Panc1 (cell line): ENCODE data around the gene NT5DC2.

ENCODE experiments used
- CTCF ChIP-seq: fragments of 450-650 bp; IDR thresholded peaks from 2 replicates; pipeline ENCODE4 v1.5.1; 2017; ENCODE audit warnings: mild to moderate bottlenecking
- TF ChIP-seq, protein P1 (sequence below), 2 experiments: IDR thresholded peaks; 2 replicates each; pipeline ENCODE4 v1.6.1; 2011 to 2012; ENCODE audit warnings: low read depth in 2 of 2, control low read depth in 1 of 2, low read length in 1 of 2, mild to moderate bottlenecking in 1 of 2, moderate library complexity in 1 of 2; ENCODE audit not compliant: insufficient read depth in 1 of 2

- TF ChIP-seq CTCF, result no peak
- TF ChIP-seq, protein P1, sequence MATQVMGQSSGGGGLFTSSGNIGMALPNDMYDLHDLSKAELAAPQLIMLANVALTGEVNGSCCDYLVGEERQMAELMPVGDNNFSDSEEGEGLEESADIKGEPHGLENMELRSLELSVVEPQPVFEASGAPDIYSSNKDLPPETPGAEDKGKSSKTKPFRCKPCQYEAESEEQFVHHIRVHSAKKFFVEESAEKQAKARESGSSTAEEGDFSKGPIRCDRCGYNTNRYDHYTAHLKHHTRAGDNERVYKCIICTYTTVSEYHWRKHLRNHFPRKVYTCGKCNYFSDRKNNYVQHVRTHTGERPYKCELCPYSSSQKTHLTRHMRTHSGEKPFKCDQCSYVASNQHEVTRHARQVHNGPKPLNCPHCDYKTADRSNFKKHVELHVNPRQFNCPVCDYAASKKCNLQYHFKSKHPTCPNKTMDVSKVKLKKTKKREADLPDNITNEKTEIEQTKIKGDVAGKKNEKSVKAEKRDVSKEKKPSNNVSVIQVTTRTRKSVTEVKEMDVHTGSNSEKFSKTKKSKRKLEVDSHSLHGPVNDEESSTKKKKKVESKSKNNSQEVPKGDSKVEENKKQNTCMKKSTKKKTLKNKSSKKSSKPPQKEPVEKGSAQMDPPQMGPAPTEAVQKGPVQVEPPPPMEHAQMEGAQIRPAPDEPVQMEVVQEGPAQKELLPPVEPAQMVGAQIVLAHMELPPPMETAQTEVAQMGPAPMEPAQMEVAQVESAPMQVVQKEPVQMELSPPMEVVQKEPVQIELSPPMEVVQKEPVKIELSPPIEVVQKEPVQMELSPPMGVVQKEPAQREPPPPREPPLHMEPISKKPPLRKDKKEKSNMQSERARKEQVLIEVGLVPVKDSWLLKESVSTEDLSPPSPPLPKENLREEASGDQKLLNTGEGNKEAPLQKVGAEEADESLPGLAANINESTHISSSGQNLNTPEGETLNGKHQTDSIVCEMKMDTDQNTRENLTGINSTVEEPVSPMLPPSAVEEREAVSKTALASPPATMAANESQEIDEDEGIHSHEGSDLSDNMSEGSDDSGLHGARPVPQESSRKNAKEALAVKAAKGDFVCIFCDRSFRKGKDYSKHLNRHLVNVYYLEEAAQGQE (IDR thresholded peaks at IDR 0.05; ENCODE audit: insufficient read depth in 1 of 2, low read depth in 2 of 2, low read length in 1 of 2), result no peak
Measured at GRCh38 chr3:52534281-52535183, 875 bp upstream of the NT5DC2 start.
